GM12878 (cell line): ENCODE results near the gene GCC2. TPM values are rescaled to one million over a fixed set of nuclear protein-coding genes. Genes with fewer than 3 reads are reported as not detected.

Source experiments
- CBX5 ChIP-seq: sonication (generic); IDR thresholded peaks from 2 replicates; pipeline ENCODE4 v1.6.1; 2016; ENCODE audit warnings: low read depth, moderate library complexity, mild to moderate bottlenecking, inconsistent platforms
- CREM ChIP-seq: IDR thresholded peaks from 2 replicates; pipeline ENCODE4 v1.6.1; 2014; ENCODE audit warnings: antibody characterized with exemption, low read depth
- CUX1 ChIP-seq: IDR thresholded peaks from 2 replicates; pipeline ENCODE4 v1.6.1; 2012; ENCODE audit warnings: improper control_type of control experiment, low read depth, low read length; ENCODE audit not compliant: insufficient replicate concordance
- GABPA ChIP-seq: IDR thresholded peaks from 2 replicates; pipeline ENCODE4 v1.6.1; 2014; ENCODE audit warnings: antibody characterized with exemption, low read depth, mild to moderate bottlenecking, inconsistent platforms
- IKZF2 ChIP-seq, 2 experiments: fragments of 450-650 bp; IDR thresholded peaks; 2 replicates each; pipeline ENCODE4 v1.6.1; 2017; ENCODE audit warnings: mild to moderate bottlenecking in 2 of 2, moderate library complexity in 2 of 2
- IRF3 ChIP-seq: fragments of 450-650 bp; IDR thresholded peaks from 2 replicates; pipeline ENCODE4 v1.6.1; 2014; ENCODE audit warnings: mild to moderate bottlenecking
- NFYA ChIP-seq: IDR thresholded peaks from 2 replicates; pipeline ENCODE4 v1.6.1; 2011; ENCODE audit warnings: low read depth, mild to moderate bottlenecking, low read length, improper control_type of control experiment, borderline replicate concordance
- NR2C2 ChIP-seq: IDR thresholded peaks from 2 replicates; pipeline ENCODE4 v1.6.1; 2011; ENCODE audit warnings: borderline replicate concordance, low read depth; ENCODE audit not compliant: control insufficient read depth, insufficient read length
- RB1 ChIP-seq: fragments of 450-650 bp; formaldehyde crosslinking; IDR thresholded peaks from 2 replicates; pipeline ENCODE4 v1.6.1; 2017; ENCODE audit warnings: mild to moderate bottlenecking, borderline replicate concordance
- SIX5 ChIP-seq: IDR thresholded peaks from 2 replicates; pipeline ENCODE4 v1.6.1; 2011; ENCODE audit warnings: mild to moderate bottlenecking, low read depth, low read length, moderate library complexity; ENCODE audit not compliant: severe bottlenecking
- SREBF2 ChIP-seq: IDR thresholded peaks from 2 replicates; pipeline ENCODE4 v1.6.1; 2012; ENCODE audit warnings: mild to moderate bottlenecking, low read length
- STAT3 ChIP-seq: IDR thresholded peaks from 2 replicates; pipeline ENCODE4 v1.6.1; 2011; ENCODE audit warnings: low read depth, low read length, improper control_type of control experiment
- TBL1XR1 ChIP-seq: IDR thresholded peaks from 2 replicates; pipeline ENCODE4 v1.6.1; 2012; ENCODE audit warnings: low read depth, low read length, improper control_type of control experiment
- ZNF207 ChIP-seq: fragments of 450-650 bp; IDR thresholded peaks from 2 replicates; pipeline ENCODE4 v1.6.1; 2014; ENCODE audit warnings: antibody characterized with exemption, mild to moderate bottlenecking, borderline replicate concordance
- ZNF217 ChIP-seq: fragments of 450-650 bp; IDR thresholded peaks from 2 replicates; pipeline ENCODE4 v1.6.1; 2017; ENCODE audit warnings: antibody characterized with exemption, mild to moderate bottlenecking
- ZNF622 ChIP-seq: fragments of 450-650 bp; IDR thresholded peaks from 2 replicates; pipeline ENCODE4 v1.6.1; 2017; ENCODE audit warnings: mild to moderate bottlenecking, inconsistent platforms
- polyA plus RNA-seq, 11 experiments: library from polyadenylated mRNA; depleted of rRNA in 4 of 11; unstranded in 6 of 11; stranded (reverse) in 5 of 11; fragments of >200 nt; fragmentation: Nextera tagmentation in 4 of 11; fragmentation: Illumina TruSeq in 1 of 11; extraction: Ambion mirVana in 4 of 11; extraction: Trizol in 1 of 11; gene quantifications; 1 replicate in 1 of 11; 2 replicates in 10 of 11; pipeline versions ENCODE4 v1.2.1 to v1.2.3, GENCODE V29; 2011 to 2016; ENCODE audit warnings: inconsistent platforms in 2 of 11, missing spikeins in 2 of 11, low read depth in 1 of 11
- total RNA-seq, 4 experiments: library from RNA; depleted of rRNA in 3 of 4; stranded (reverse); fragments of >200 nt in 3 of 4; fragmentation: Illumina TruSeq in 1 of 4; extraction: Trizol in 1 of 4; gene quantifications; 2 replicates each; pipeline versions ENCODE4 v1.2.1 to v1.2.3, GENCODE V29; 2013 to 2021
- TF ChIP-seq, protein P1 (sequence below), 3 experiments: IDR thresholded peaks in 2 of 3; conservative IDR thresholded peaks in 1 of 3; 2 replicates each; pipeline ENCODE4 v1.5.1; 2011; ENCODE audit warnings: low read depth in 3 of 3, low read length in 3 of 3, mild to moderate bottlenecking in 3 of 3, control low read depth in 2 of 3, moderate library complexity in 2 of 3, inconsistent platforms in 1 of 3, mixed read lengths in 1 of 3; ENCODE audit not compliant: control insufficient read depth in 2 of 3, insufficient read depth in 1 of 3; ENCODE audit errors: extremely low read depth in 1 of 3
- TF ChIP-seq, protein P2 (sequence below): fragments of 450-650 bp; IDR thresholded peaks from 2 replicates; pipeline ENCODE4 v1.6.1; 2016; ENCODE audit warnings: mild to moderate bottlenecking, moderate library complexity, borderline replicate concordance

GCC2 gene
- total and polyA plus RNA-seq, 10 of the 15 experiments (the other 5 are each of a cell fraction or from before 2014, with no cell fraction given): 11.8 to 35.5 (median 25.4) TPM

DNA sequence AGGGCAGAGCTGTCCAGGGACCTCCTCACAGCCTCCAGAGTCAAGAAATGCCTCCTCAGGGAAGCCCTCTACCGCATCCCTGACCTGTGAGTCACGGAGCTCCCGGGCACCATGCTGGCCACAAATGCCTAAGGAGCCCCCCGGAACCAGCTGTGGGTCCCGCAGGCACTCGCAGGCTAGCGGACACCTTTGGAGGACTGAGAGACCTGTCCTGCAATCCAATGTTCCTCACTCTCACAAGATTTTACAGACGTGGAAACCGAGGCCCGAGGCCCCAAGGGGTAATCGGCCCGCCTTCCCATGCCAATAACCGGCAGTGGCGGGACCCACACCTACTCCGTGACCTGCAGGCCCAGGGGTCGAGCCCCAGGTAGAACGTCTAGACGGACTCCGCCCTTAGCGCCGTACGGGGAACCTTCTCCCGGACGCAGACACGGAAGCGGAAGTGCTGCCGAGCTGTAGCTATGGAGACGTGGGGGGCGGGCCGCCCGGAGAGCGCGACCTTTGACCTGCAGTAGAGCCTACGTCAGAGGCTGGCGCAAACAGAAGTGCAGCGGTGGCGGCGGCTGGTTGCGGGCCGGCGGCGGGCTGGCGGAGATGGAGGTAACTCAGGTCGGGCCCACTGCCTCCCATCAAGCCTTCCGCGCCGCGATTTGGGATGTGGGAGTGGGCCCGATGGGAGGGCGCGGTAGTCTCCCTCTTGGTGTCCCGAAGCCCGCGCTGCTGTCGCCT is at the start of gene GCC2 (continued):
- TF ChIP-seq, protein P1, sequence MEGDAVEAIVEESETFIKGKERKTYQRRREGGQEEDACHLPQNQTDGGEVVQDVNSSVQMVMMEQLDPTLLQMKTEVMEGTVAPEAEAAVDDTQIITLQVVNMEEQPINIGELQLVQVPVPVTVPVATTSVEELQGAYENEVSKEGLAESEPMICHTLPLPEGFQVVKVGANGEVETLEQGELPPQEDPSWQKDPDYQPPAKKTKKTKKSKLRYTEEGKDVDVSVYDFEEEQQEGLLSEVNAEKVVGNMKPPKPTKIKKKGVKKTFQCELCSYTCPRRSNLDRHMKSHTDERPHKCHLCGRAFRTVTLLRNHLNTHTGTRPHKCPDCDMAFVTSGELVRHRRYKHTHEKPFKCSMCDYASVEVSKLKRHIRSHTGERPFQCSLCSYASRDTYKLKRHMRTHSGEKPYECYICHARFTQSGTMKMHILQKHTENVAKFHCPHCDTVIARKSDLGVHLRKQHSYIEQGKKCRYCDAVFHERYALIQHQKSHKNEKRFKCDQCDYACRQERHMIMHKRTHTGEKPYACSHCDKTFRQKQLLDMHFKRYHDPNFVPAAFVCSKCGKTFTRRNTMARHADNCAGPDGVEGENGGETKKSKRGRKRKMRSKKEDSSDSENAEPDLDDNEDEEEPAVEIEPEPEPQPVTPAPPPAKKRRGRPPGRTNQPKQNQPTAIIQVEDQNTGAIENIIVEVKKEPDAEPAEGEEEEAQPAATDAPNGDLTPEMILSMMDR (IDR thresholded peaks at IDR 0.05 in 2 of 3, conservative IDR thresholded peaks at IDR 0.05 in 1 of 3; ENCODE audit: control insufficient read depth in 2 of 3, extremely low read depth in 1 of 3, insufficient read depth in 1 of 3, low read depth in 3 of 3, low read length in 3 of 3): no peak
- TF ChIP-seq, protein P2, sequence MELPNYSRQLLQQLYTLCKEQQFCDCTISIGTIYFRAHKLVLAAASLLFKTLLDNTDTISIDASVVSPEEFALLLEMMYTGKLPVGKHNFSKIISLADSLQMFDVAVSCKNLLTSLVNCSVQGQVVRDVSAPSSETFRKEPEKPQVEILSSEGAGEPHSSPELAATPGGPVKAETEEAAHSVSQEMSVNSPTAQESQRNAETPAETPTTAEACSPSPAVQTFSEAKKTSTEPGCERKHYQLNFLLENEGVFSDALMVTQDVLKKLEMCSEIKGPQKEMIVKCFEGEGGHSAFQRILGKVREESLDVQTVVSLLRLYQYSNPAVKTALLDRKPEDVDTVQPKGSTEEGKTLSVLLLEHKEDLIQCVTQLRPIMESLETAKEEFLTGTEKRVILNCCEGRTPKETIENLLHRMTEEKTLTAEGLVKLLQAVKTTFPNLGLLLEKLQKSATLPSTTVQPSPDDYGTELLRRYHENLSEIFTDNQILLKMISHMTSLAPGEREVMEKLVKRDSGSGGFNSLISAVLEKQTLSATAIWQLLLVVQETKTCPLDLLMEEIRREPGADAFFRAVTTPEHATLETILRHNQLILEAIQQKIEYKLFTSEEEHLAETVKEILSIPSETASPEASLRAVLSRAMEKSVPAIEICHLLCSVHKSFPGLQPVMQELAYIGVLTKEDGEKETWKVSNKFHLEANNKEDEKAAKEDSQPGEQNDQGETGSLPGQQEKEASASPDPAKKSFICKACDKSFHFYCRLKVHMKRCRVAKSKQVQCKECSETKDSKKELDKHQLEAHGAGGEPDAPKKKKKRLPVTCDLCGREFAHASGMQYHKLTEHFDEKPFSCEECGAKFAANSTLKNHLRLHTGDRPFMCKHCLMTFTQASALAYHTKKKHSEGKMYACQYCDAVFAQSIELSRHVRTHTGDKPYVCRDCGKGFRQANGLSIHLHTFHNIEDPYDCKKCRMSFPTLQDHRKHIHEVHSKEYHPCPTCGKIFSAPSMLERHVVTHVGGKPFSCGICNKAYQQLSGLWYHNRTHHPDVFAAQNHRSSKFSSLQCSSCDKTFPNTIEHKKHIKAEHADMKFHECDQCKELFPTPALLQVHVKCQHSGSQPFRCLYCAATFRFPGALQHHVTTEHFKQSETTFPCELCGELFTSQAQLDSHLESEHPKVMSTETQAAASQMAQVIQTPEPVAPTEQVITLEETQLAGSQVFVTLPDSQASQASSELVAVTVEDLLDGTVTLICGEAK: peak; percentile 93
- TF ChIP-seq IKZF2 (IDR thresholded peaks at IDR 0.05): no peak
- TF ChIP-seq TBL1XR1: peak; percentile 48
- TF ChIP-seq IRF3: no peak
- TF ChIP-seq NFYA: no peak
- TF ChIP-seq CREM: peak; percentile 94
- no peak for TF ChIP-seq STAT3
- TF ChIP-seq RB1: peak; percentile 66; the same call in 1 of the 2 replicates
- TF ChIP-seq CUX1: no peak
- no peak for TF ChIP-seq ZNF207
- peak; percentile 93 for TF ChIP-seq NR2C2
- peak; percentile 45 for TF ChIP-seq SIX5
- no peak for TF ChIP-seq SREBF2
- TF ChIP-seq ZNF622: no peak
- no peak for TF ChIP-seq CBX5
- TF ChIP-seq GABPA: peak; percentile 91
- TF ChIP-seq ZNF217: no peak
